DND-41 (cell line): Measurements from ENCODE around the gene ARNT2.

Source experiments
- ATAC-seq: fragments of 200-7000 bp; cut with Tn5 transposase; 3 replicates; pipeline ENCODE4 v1.9.1; 2021; ENCODE audit warnings: low read depth; ENCODE audit not compliant: insufficient read depth
- DNase-seq: peaks from one replicate; pipeline ENCODE4 v3.0.0-alpha.2; 2020
- H2AFZ ChIP-seq: 2 replicates; pipeline ENCODE4 v1.6.0; 2012; ENCODE audit warnings: low read depth, low read length
- H3K27ac ChIP-seq: 2 replicates; pipeline ENCODE4 v1.5.1; 2012; ENCODE audit warnings: low read length, inconsistent platforms
- H3K27me3 ChIP-seq: fragments of 200-600 bp; sonication (generic); 2 replicates; pipeline ENCODE4 v1.6.0; 2012; ENCODE audit warnings: low read length, mild to moderate bottlenecking, inconsistent platforms; ENCODE audit not compliant: insufficient read depth, poor library complexity
- H3K36me3 ChIP-seq: 2 replicates; pipeline ENCODE4 v1.5.1; 2012; ENCODE audit warnings: low read length, inconsistent platforms; ENCODE audit not compliant: insufficient read depth
- H3K4me1 ChIP-seq: 2 replicates; pipeline ENCODE4 v1.5.1; 2012; ENCODE audit warnings: mild to moderate bottlenecking, low read length; ENCODE audit not compliant: insufficient read depth
- H3K4me2 ChIP-seq: 2 replicates; pipeline ENCODE4 v1.6.0; 2012; ENCODE audit warnings: mild to moderate bottlenecking, moderate library complexity, low read length, inconsistent platforms; ENCODE audit not compliant: insufficient read depth
- H3K4me3 ChIP-seq, 2 experiments: fragments of 200-600 bp in 1 of 2; shearing (Covaris generic) in 1 of 2; 2 replicates each; pipeline ENCODE4 v1.5.1; 2012 to 2016; ENCODE audit warnings: inconsistent platforms in 2 of 2, low read length in 2 of 2, mild to moderate bottlenecking in 2 of 2, low read depth in 1 of 2, moderate library complexity in 1 of 2
- H3K79me2 ChIP-seq: 2 replicates; pipeline ENCODE4 v1.6.0; 2012; ENCODE audit warnings: low read length, inconsistent platforms; ENCODE audit not compliant: insufficient read depth
- H3K9ac ChIP-seq: 2 replicates; pipeline ENCODE4 v1.6.0; 2012; ENCODE audit warnings: low read depth, mild to moderate bottlenecking, inconsistent platforms, low read length, moderate library complexity
- H3K9me3 ChIP-seq: 2 replicates; pipeline ENCODE4 v1.5.1; 2012; ENCODE audit warnings: low read length, moderate library complexity, mild to moderate bottlenecking, inconsistent platforms; ENCODE audit not compliant: insufficient read depth, severe bottlenecking
- H4K20me1 ChIP-seq: 2 replicates; pipeline ENCODE4 v1.6.0; 2012; ENCODE audit warnings: low read length; ENCODE audit not compliant: insufficient read depth
- EZH2 ChIP-seq: IDR thresholded peaks from 3 replicates; pipeline ENCODE4 v1.6.1; 2012; ENCODE audit warnings: borderline replicate concordance, low read depth, mild to moderate bottlenecking, moderate library complexity, low read length, inconsistent platforms; ENCODE audit not compliant: severe bottlenecking
- TF ChIP-seq, protein P1 (sequence below): IDR thresholded peaks from 2 replicates; pipeline ENCODE4 v1.5.1; 2012; ENCODE audit warnings: borderline replicate concordance, low read length, moderate library complexity, mild to moderate bottlenecking; ENCODE audit not compliant: poor library complexity, severe bottlenecking; ENCODE audit errors: extremely low read depth

The ARNT2 gene

DNA sequence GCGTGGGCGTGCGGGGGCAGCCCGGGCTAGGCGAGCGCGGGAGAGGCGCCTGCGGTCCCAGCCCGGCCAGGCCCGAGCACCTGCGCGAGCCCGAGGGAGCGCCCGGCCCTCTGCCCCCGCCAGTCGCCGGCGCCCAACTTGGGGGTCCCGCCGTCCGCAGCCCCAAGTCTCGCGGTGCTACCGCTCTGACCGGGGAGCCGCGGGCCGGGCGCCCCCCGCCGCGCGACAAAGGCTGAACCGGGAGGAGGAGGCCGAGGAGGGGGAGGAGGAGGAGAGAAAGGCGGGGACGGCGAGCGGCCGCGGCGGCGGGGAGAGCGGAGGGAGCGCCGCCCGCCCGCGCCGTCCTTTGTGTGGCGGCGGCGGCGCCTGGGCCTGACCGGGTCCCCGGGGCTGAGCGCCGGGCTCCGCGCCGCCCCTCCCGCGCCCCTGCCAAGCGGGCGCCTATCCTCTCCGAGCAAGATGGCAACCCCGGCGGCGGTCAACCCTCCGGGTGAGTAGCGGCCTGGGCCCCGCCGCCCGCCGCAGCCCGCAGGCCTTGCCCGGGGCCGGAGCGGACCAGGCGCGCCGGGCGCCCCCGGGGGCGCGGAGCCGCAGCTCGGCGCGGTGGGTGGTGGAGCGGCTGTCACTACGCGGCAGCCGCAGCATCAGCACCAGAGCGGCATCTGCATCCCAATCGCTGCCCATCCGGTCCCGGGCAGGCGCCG lies at the start of gene ARNT2:
Gene ARNT2, plus strand, starts transcription at position 326 of the 704 bp plus-strand sequence. Its CDS starts 134 bp downstream, at position 460.
- TF ChIP-seq EZH2, result no peak
- TF ChIP-seq, protein P1, sequence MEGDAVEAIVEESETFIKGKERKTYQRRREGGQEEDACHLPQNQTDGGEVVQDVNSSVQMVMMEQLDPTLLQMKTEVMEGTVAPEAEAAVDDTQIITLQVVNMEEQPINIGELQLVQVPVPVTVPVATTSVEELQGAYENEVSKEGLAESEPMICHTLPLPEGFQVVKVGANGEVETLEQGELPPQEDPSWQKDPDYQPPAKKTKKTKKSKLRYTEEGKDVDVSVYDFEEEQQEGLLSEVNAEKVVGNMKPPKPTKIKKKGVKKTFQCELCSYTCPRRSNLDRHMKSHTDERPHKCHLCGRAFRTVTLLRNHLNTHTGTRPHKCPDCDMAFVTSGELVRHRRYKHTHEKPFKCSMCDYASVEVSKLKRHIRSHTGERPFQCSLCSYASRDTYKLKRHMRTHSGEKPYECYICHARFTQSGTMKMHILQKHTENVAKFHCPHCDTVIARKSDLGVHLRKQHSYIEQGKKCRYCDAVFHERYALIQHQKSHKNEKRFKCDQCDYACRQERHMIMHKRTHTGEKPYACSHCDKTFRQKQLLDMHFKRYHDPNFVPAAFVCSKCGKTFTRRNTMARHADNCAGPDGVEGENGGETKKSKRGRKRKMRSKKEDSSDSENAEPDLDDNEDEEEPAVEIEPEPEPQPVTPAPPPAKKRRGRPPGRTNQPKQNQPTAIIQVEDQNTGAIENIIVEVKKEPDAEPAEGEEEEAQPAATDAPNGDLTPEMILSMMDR, result no peak
- Histone ChIP-seq H4K20me1 (no peaks in the 10 kb centered on the region), H3K27ac (no peak within 1 kb of the TSS), H3K9me3 (no peaks in the 10 kb centered on the region), H3K4me1 (no peaks in the 10 kb centered on the region), H3K4me2 (no peak within 1 kb of the TSS), H3K36me3 (no peaks in the 10 kb centered on the region), H3K4me3 (no peak within 1 kb of the TSS), H2AFZ (no peak within 1 kb of the TSS), H3K27me3 (peaks cover 5% of the 10 kb centered on the region), H3K79me2 (no peaks in the 10 kb centered on the region), H3K9ac (no peak within 1 kb of the TSS)
- no peak for DNase-seq
- no peak for ATAC-seq

GRCh38 chr15:80367094-80367493 lies 37.1 kb upstream of the ARNT2 start:
- ATAC-seq, result no peak
- Histone ChIP-seq H3K27ac (no peak overlapping the region), H3K4me2 (no peak overlapping the region), H3K9me3 (peaks cover 18% of the 10 kb centered on the region), H3K27me3 (no peaks in the 10 kb centered on the region), H3K79me2 (no peaks in the 10 kb centered on the region), H4K20me1 (no peaks in the 10 kb centered on the region), H2AFZ (no peak overlapping the region), H3K4me3 (no peak overlapping the region), H3K4me1 (no peaks in the 10 kb centered on the region), H3K36me3 (no peaks in the 10 kb centered on the region), H3K9ac (no peak overlapping the region)
- no peak for DNase-seq
- no peak for TF ChIP-seq EZH2
- TF ChIP-seq, protein P1, result peak; percentile 35

GRCh38 chr15:80367661-80368060 lies 36.5 kb upstream of the ARNT2 start:
- no peak for ATAC-seq
- H4K20me1 ChIP-seq, result no peaks in the 10 kb centered on the region
- H3K4me2 ChIP-seq, result no peak overlapping the region
- H3K4me3 ChIP-seq, result no peak overlapping the region
- H3K4me1 ChIP-seq, result no peaks in the 10 kb centered on the region
- no peak overlapping the region for H2AFZ ChIP-seq
- DNase-seq, result no peak
- no peak overlapping the region for H3K27ac ChIP-seq
- H3K9ac ChIP-seq, result no peak overlapping the region
- no peak for TF ChIP-seq EZH2
- TF ChIP-seq, protein P1, result no peak
- no peaks in the 10 kb centered on the region for H3K36me3 ChIP-seq
- H3K27me3 ChIP-seq, result no peaks in the 10 kb centered on the region
- no peaks in the 10 kb centered on the region for H3K79me2 ChIP-seq
- peaks cover 18% of the 10 kb centered on the region for H3K9me3 ChIP-seq

DNA sequence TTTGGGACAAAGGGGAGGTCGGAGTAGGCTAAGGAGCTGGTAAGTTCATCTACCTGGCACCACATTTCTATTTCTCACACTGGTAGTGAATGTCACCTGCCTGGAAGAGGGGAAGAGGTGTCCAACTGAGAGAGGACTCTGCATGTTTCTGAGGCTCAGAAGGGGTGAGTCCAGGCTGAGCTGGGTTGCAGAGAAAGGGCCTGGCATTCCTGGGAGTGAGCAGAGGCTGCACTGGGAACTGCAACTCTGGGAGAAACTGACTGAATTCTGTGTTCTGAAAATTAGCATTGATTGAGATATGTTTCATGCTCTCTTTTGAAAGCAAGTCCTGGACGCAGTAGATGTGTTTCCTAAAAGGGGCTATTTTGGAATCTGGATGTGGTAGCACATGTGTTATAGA lies 32.3 kb upstream of the ARNT2 start:
- H2AFZ ChIP-seq, result no peak overlapping the region
- no peaks in the 10 kb centered on the region for H4K20me1 ChIP-seq
- no peak overlapping the region for H3K4me3 ChIP-seq
- no peak overlapping the region for H3K27ac ChIP-seq
- no peak overlapping the region for H3K9ac ChIP-seq
- no peaks in the 10 kb centered on the region for H3K27me3 ChIP-seq
- ATAC-seq, result no peak
- H3K4me1 ChIP-seq, result no peaks in the 10 kb centered on the region
- no peak overlapping the region for H3K4me2 ChIP-seq
- H3K79me2 ChIP-seq, result no peaks in the 10 kb centered on the region
- peaks cover 12% of the 10 kb centered on the region for H3K9me3 ChIP-seq
- no peak for DNase-seq
- TF ChIP-seq, protein P1, result no peak
- H3K36me3 ChIP-seq, result no peaks in the 10 kb centered on the region
